Smooth muscle cell (in vitro differentiated cells): ENCODE data around the gene YIPF3. TPM values are rescaled to one million over a fixed set of nuclear protein-coding genes. Genes with fewer than 3 reads are reported as not detected.
A peak's percentile ranks its signal among the peaks of the same experiment; 100 is the strongest.
"Not testable (repeated sequence)": the region's sequence is repeated elsewhere in the genome, so short reads cannot be mapped to it uniquely, and the experiment has no call there.

Experiments
- DNase-seq: peaks from one replicate; lab custom pipeline; 2025; ENCODE audit not compliant: unreplicated experiment; lab: John Stamatoyannopoulos, UW
- H2AFZ ChIP-seq: fragments of 200-600 bp; sonication (generic); 2 replicates; pipeline ENCODE4 v1.6.0; 2016; ENCODE audit warnings: antibody characterized with exemption, low read depth, mild to moderate bottlenecking
- H3F3A ChIP-seq: fragments of 200-600 bp; sonication (generic); 2 replicates; pipeline ENCODE4 v1.6.0; 2017; ENCODE audit warnings: antibody characterized with exemption, low read depth
- H3K27ac ChIP-seq: fragments of 200-600 bp; sonication (generic); 2 replicates; pipeline ENCODE4 v1.5.1; 2016; ENCODE audit warnings: low read depth, mild to moderate bottlenecking
- H3K27me3 ChIP-seq: fragments of 200-600 bp; sonication (generic); 2 replicates; pipeline ENCODE4 v1.6.1; 2016; ENCODE audit warnings: low read depth, mild to moderate bottlenecking
- H3K36me3 ChIP-seq: fragments of 200-600 bp; sonication (generic); 2 replicates; pipeline ENCODE4 v1.5.1; 2016; ENCODE audit warnings: low read depth
- H3K4me1 ChIP-seq: fragments of 200-600 bp; sonication (generic); 2 replicates; pipeline ENCODE4 v1.5.1; 2016; ENCODE audit warnings: low read depth
- H3K4me2 ChIP-seq: fragments of 200-600 bp; sonication (generic); 2 replicates; pipeline ENCODE4 v1.6.0; 2016; ENCODE audit warnings: mild to moderate bottlenecking
- H3K4me3 ChIP-seq: fragments of 200-600 bp; sonication (generic); 2 replicates; pipeline ENCODE4 v1.5.1; 2016; ENCODE audit warnings: mild to moderate bottlenecking
- H3K79me2 ChIP-seq: fragments of 200-600 bp; sonication (generic); 2 replicates; pipeline ENCODE4 v1.6.0; 2016; ENCODE audit warnings: low read depth, mild to moderate bottlenecking
- H3K9ac ChIP-seq: fragments of 200-600 bp; sonication (generic); 2 replicates; pipeline ENCODE4 v1.6.0; 2016; ENCODE audit warnings: low read depth
- H3K9me3 ChIP-seq: fragments of 200-600 bp; sonication (generic); replicated peaks from 2 replicates; pipeline ENCODE4 v1.5.1; 2016; ENCODE audit warnings: low read depth
- H4K20me1 ChIP-seq: fragments of 200-600 bp; sonication (generic); 2 replicates; pipeline ENCODE4 v1.6.0; 2016; ENCODE audit warnings: low read depth
- WGBS: methylation state at CpG from one replicate; pipeline ENCODE4 v1.1.7; 2016; ENCODE audit warnings: low lambda C conversion rate; 5-methylcytosine and 5-hydroxymethylcytosine counted together
- polyA plus RNA-seq: library from polyadenylated mRNA; unstranded; fragments of >200 nt; fragmentation: Nextera tagmentation; extraction: Ambion mirVana; gene quantifications from 2 replicates; pipeline ENCODE4 v1.2.1, GENCODE V29; 2016
- total RNA-seq: library from RNA; depleted of rRNA; stranded (reverse); fragments of >200 nt; gene quantifications from 2 replicates; pipeline ENCODE4 v1.2.3, GENCODE V29; 2014
- TF ChIP-seq, protein P1 (sequence below): fragments of 200-600 bp; sonication (generic); IDR thresholded peaks from 2 replicates; pipeline ENCODE4 v1.5.1; 2017; ENCODE audit warnings: borderline replicate concordance, mild to moderate bottlenecking, antibody characterized with exemption; ENCODE audit not compliant: insufficient read depth, poor library complexity, severe bottlenecking

YIPF3 gene
- total and polyA plus RNA-seq, 2 experiments from 2014 or later, result 182 to 199 TPM

DNA sequence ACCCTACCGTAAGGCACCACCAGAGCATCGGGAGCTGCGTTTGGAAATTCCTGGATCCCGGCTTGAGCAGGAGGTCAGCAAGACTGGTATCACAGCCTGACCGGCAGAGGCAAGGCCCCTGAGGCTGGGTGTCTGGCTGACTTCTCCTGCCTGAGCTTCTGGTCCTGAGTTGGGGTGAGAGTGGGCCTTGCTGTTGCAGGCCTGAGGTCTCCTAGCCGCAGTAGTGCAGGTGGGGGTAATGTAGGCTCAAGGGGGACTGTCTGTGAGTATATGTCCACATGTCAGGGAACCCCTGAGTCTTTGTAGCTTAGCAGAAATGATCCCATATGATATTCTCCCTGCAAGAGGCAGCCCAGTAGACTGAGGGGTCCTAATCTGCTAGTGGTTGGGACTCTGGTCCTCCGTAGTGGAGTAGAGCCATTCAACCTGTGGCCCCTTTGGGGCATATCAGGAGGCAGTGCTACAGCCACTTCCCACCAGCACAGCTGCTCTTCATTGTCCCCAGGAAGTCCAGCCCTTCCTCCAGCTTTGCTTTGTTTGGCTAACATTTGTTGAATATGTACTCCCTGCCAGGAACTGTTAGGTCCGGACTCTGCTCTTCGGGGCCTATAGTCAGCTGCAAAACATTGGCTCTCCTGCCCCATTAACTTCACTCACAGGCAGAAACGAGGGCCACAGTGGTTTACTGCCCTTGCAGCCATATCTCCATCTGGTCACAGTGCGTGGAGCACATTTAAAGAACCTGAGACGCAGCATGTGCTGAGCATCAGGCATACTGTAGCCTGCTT is 17.5 kb downstream of the YIPF3 start:
- Histone ChIP-seq H4K20me1 (no peaks in the 10 kb centered on the region), H2AFZ (no peak overlapping the region), H3K4me1 (peaks cover 10% of the 10 kb centered on the region), H3K27ac (no peak overlapping the region), H3F3A (no peaks in the 10 kb centered on the region), H3K9ac (no peak overlapping the region), H3K9me3 (no peaks in the 10 kb centered on the region), H3K4me3 (no peak overlapping the region), H3K79me2 (peaks cover 1% of the 10 kb centered on the region), H3K27me3 (no peaks in the 10 kb centered on the region), H3K36me3 (no peaks in the 10 kb centered on the region), H3K4me2 (no peak overlapping the region)
- DNase-seq, result no peak
- TF ChIP-seq, protein P1, sequence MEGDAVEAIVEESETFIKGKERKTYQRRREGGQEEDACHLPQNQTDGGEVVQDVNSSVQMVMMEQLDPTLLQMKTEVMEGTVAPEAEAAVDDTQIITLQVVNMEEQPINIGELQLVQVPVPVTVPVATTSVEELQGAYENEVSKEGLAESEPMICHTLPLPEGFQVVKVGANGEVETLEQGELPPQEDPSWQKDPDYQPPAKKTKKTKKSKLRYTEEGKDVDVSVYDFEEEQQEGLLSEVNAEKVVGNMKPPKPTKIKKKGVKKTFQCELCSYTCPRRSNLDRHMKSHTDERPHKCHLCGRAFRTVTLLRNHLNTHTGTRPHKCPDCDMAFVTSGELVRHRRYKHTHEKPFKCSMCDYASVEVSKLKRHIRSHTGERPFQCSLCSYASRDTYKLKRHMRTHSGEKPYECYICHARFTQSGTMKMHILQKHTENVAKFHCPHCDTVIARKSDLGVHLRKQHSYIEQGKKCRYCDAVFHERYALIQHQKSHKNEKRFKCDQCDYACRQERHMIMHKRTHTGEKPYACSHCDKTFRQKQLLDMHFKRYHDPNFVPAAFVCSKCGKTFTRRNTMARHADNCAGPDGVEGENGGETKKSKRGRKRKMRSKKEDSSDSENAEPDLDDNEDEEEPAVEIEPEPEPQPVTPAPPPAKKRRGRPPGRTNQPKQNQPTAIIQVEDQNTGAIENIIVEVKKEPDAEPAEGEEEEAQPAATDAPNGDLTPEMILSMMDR, result no peak
- 93% methylated on average over 12 of the region's 12 CpGs for WGBS

DNA sequence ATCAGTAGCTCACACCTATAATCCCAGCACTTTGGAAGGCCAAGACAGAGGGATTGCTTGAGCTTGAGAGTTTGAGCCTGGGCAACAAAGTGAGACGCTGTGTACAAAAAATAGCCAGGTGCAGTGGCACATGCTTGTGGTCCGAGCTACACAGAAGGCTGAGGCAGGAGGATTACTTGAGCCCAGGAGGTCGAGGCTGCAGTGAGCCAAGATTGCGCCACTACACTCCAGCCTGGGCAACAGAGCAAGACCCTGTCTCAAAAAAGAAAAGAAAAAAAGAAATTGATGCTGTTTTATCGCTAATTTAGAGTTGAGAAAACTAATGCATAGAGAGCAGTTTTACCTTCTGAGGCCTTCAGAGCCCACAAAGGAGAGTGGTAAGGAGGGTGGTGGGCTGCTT is 18.4 kb downstream of the YIPF3 start:
- H3K4me2 ChIP-seq, H3K27me3 ChIP-seq, H3K36me3 ChIP-seq, H4K20me1 ChIP-seq, H3K79me2 ChIP-seq, H3K9me3 ChIP-seq, H3K9ac ChIP-seq, H2AFZ ChIP-seq, H3F3A ChIP-seq, H3K4me3 ChIP-seq, DNase-seq, H3K27ac ChIP-seq: not testable (repeated sequence)
- 98% methylated on average over 5 of the region's 5 CpGs for WGBS
- H3K4me1 ChIP-seq, result peaks cover 10% of the 10 kb centered on the region

DNA sequence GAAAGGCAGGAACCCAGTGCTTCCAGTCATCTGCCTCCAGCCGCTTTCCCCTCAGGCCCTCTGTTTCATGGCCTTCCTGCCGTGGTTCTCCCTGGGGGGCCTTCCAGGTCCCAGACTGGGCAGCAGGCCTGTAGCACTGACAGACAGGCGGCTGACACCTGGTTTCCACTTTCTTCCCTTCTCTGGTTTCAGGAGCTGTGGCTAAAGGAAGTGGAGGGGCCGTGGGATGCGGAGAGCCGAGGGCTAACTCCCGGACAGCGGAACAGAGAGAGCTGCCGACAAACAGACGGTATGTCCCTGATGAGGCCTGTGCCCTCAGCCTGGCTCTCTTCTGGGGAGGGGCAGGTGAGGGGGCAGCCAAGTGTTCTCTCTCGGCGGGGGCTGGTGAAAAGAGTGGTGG is 19.0 kb downstream of the YIPF3 start:
- Histone ChIP-seq H3K4me2 (no peak overlapping the region), H3K9ac (no peak overlapping the region), H3K9me3 (no peaks in the 10 kb centered on the region), H3K79me2 (peaks cover 7% of the 10 kb centered on the region), H3F3A (no peaks in the 10 kb centered on the region), H3K27ac (no peak overlapping the region), H3K36me3 (no peaks in the 10 kb centered on the region), H3K4me3 (no peak overlapping the region), H3K27me3 (no peaks in the 10 kb centered on the region), H2AFZ (no peak overlapping the region), H4K20me1 (no peaks in the 10 kb centered on the region), H3K4me1 (peaks cover 16% of the 10 kb centered on the region)
- TF ChIP-seq, protein P1, result no peak
- no peak for DNase-seq
- WGBS, result 95% methylated on average over 8 of the region's 12 CpGs

DNA sequence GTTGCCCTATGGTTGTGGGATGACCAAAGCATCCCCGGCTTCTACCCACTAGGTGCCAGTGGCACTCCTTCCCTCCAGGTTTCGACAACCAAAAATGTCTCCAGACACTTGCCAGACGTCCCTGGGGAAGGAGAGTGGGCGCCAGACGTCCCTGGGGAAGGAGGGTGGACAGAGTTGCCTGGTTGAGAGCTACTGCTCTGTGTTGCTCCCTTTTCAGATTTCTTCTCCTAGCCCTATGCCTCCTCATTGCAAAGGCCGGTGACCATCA is 19.7 kb downstream of the YIPF3 start:
- H3K9ac ChIP-seq, result no peak overlapping the region
- TF ChIP-seq, protein P1, result no peak
- no peaks in the 10 kb centered on the region for H3K9me3 ChIP-seq
- peaks cover 22% of the 10 kb centered on the region for H3K4me1 ChIP-seq
- H3F3A ChIP-seq, result no peaks in the 10 kb centered on the region
- H3K4me2 ChIP-seq, result peak overlapping the region; percentile 55
- no peaks in the 10 kb centered on the region for H3K27me3 ChIP-seq
- DNase-seq, result no peak
- no peaks in the 10 kb centered on the region for H3K36me3 ChIP-seq
- H3K27ac ChIP-seq, result no peak overlapping the region
- peaks cover 7% of the 10 kb centered on the region for H3K79me2 ChIP-seq
- H2AFZ ChIP-seq, result no peak overlapping the region
- no peak overlapping the region for H3K4me3 ChIP-seq
- 80% methylated on average over 6 of the region's 6 CpGs for WGBS
- no peaks in the 10 kb centered on the region for H4K20me1 ChIP-seq
